ENCODE data around the gene FIG4.

DNA sequence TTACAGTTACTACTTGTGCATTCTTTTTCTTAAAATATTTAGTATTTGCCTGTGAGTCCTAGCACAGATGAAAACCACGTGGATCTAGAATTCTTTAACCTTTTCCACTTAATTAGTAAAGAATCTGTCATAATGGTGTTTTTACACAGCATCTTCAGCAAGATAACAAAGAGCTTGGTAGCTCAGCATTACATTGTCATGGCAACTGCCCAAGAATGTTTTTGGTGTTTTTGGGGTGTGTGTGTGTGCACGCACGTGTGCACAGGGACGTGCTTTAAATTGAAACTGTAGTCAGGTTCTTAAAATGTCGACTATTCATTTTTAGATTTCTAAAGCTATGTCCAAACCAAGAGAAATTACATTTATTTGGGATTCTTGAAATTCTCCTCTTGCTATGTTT, 108.0 kb downstream of the FIG4 start:
- TF ChIP-seq CTCF (IDR thresholded peaks at IDR 0.05) (no peak), RCOR1 (IDR thresholded peaks at IDR 0.05; ENCODE audit: low read depth, low read length) (no peak), USF2 (IDR thresholded peaks at IDR 0.05) (no peak), POLR2A (IDR thresholded peaks at IDR 0.05; ENCODE audit: low read length) (no peak), JUN (IDR thresholded peaks at IDR 0.05) (no peak), MAZ (IDR thresholded peaks at IDR 0.05; ENCODE audit: borderline replicate concordance, low read depth, low read length) (no peak), KDM1A (IDR thresholded peaks at IDR 0.05; ENCODE audit: low read depth) (no peak), KDM5A (IDR thresholded peaks at IDR 0.05) (no peak), MAX (IDR thresholded peaks at IDR 0.05) (no peak), TP53 (CRISPR knock-in tag; IDR thresholded peaks at IDR 0.05) (no peak), EP300 (IDR thresholded peaks at IDR 0.05) (no peak), ATOH8 (CRISPR knock-in tag; IDR thresholded peaks at IDR 0.05; ENCODE audit: low read depth) (no peak)

All from A549 (cell line).